Immature natural killer cell (primary cell): ENCODE measurements around the gene ANAPC1. TPM values are rescaled to one million over a fixed set of nuclear protein-coding genes. Genes with fewer than 3 reads are reported as not detected.
"Not testable (repeated sequence)": the region's sequence is repeated elsewhere in the genome, so short reads cannot be mapped to it uniquely, and the experiment has no call there.

Experiments used
- DNase-seq, 3 donors: peaks; one replicate each; pipeline ENCODE4 v3.0.0; 2022; ENCODE audit warnings: mixed read lengths in 1 of 3
- H3K27ac Mint-ChIP-seq, 6 donors: one replicate each; pipeline ENCODE4 v1.8.0; 2020; ENCODE audit warnings: mixed read lengths in 6 of 6, mild to moderate bottlenecking in 5 of 6, inconsistent platforms in 4 of 6, moderate library complexity in 3 of 6
- H3K27me3 Mint-ChIP-seq, 3 donors: one replicate each; pipeline ENCODE4 v1.8.0; 2020 to 2021; ENCODE audit warnings: low read depth in 3 of 3, mild to moderate bottlenecking in 3 of 3, mixed read lengths in 3 of 3, moderate library complexity in 3 of 3, inconsistent platforms in 1 of 3
- H3K36me3 Mint-ChIP-seq, 3 donors: one replicate each; pipeline ENCODE4 v1.8.0; 2020; ENCODE audit warnings: mixed read lengths in 3 of 3, inconsistent platforms in 2 of 3, mild to moderate bottlenecking in 2 of 3
- H3K4me1 Mint-ChIP-seq, 2 donors: one replicate each; pipeline ENCODE4 v1.8.0; 2020; ENCODE audit warnings: inconsistent platforms in 2 of 2, mild to moderate bottlenecking in 2 of 2, mixed read lengths in 2 of 2, moderate library complexity in 1 of 2
- H3K4me3 Mint-ChIP-seq, 5 donors: one replicate each; pipeline ENCODE4 v1.8.0; 2020; ENCODE audit warnings: mild to moderate bottlenecking in 5 of 5, mixed read lengths in 5 of 5, inconsistent platforms in 3 of 5, moderate library complexity in 3 of 5
- H3K9me3 Mint-ChIP-seq, 6 donors: one replicate each; pipeline ENCODE4 v1.8.0; 2020; ENCODE audit warnings: mild to moderate bottlenecking in 6 of 6, mixed read lengths in 6 of 6, inconsistent platforms in 4 of 6, moderate library complexity in 3 of 6
- polyA plus RNA-seq, 3 donors: library from polyadenylated mRNA; unstranded; fragments of 300-500 nt; fragmentation: Illumina TruSeq; gene quantifications; one replicate each; pipeline ENCODE4 v1.2.3, GENCODE V29; 2021

ANAPC1 gene
- polyA plus RNA-seq, 3 donors from 2014 or later = 9.0 to 20.8 (median 13.7) TPM

DNA sequence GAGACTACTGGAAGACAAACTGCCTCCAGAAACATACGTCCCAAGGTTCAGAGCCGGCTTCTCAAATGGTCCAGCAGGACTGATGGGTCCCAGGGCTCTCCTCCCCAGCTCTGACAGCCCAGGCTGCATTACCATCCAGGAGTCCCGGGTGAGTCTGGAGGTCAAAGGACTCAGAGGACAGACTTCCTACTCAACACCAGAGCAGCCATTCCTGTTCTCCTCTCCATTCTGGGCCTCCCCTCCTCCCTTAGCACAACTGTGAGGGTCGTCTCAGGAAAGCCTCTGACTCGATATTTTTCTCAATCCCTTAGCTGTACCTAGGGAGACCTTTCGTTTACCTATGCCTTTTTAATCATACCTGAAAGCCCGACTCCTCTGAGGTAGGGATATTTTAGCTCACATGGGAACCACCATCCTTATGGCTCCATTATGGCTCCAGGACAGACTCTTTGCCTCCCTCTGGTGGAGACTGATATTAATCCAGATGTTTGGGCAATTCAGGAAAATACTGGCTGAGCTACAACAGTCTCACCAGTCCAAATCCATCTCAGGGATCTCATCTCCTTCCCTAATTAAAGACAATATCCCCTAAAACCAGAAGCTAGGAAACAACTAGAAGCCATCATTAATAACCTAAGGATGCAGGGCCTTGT lies 70.9 kb downstream of the ANAPC1 start:
- not testable (repeated sequence) for H3K27ac Mint-ChIP-seq, H3K4me1 Mint-ChIP-seq, H3K9me3 Mint-ChIP-seq, H3K36me3 Mint-ChIP-seq, DNase-seq, H3K27me3 Mint-ChIP-seq, H3K4me3 Mint-ChIP-seq

DNA sequence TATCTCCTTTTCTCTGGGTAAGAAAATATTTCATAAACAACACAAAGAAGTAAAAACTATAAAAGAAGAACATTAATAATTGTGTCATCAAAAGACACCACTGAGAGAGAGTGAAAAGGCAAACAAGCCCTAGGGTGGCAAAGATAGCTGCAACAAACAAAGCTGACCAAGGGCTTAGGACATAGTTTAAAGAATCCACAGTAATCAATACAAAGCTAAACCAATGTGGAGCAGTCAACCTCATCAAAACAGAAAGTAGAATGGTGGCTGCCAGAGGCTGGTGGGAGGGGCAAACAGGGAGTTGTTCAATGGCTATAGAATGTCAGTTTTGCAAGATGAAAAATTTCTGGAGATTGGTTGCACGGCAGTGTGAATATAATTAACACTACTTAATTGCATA lies 93.4 kb downstream of the ANAPC1 start:
- not testable (repeated sequence) for H3K27me3 Mint-ChIP-seq, H3K9me3 Mint-ChIP-seq, H3K36me3 Mint-ChIP-seq, DNase-seq, H3K4me1 Mint-ChIP-seq, H3K27ac Mint-ChIP-seq, H3K4me3 Mint-ChIP-seq

DNA sequence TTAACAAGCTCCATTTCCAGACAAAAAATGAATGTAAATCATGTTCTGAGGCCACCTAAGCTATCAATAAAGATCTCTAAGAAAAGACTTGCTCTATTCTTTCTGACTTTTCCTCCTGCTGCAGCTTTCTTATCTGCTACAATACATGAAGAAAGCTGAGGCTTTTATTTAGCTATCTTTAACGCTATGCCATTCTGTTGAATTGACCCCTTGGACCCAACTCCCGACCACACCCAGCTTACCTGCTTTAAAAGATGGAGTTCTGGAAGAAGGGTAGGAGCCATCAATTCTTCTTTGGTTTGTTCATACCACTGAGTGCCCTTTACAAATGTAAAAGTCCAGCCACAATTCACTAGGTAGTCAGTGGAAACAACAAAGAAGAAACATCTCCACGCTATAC lies 99.9 kb downstream of the ANAPC1 start:
- H3K36me3 Mint-ChIP-seq, H3K9me3 Mint-ChIP-seq, H3K27me3 Mint-ChIP-seq, H3K27ac Mint-ChIP-seq, DNase-seq, H3K4me3 Mint-ChIP-seq, H3K4me1 Mint-ChIP-seq: not testable (repeated sequence)

DNA sequence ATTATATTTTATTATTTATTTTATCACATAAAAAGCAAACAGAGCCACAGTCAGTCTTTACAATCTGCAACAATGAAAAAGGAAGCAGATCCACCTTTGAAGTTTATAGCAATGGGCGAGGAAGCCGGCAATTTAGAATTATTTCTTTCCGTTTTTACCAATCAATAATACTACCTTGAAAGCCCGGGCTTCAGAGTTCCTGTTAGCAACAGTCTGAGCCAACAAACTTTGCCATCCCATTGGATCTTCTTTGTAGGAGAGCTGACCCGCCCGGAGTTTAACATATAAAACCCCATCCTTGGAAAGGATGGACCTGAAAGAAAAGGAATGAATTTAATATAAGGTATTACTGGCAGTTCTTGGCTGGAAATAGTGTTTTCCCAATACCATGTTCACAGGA lies 101.8 kb downstream of the ANAPC1 start:
- not testable (repeated sequence) for DNase-seq, H3K9me3 Mint-ChIP-seq, H3K4me1 Mint-ChIP-seq, H3K4me3 Mint-ChIP-seq, H3K27me3 Mint-ChIP-seq, H3K27ac Mint-ChIP-seq, H3K36me3 Mint-ChIP-seq

DNA sequence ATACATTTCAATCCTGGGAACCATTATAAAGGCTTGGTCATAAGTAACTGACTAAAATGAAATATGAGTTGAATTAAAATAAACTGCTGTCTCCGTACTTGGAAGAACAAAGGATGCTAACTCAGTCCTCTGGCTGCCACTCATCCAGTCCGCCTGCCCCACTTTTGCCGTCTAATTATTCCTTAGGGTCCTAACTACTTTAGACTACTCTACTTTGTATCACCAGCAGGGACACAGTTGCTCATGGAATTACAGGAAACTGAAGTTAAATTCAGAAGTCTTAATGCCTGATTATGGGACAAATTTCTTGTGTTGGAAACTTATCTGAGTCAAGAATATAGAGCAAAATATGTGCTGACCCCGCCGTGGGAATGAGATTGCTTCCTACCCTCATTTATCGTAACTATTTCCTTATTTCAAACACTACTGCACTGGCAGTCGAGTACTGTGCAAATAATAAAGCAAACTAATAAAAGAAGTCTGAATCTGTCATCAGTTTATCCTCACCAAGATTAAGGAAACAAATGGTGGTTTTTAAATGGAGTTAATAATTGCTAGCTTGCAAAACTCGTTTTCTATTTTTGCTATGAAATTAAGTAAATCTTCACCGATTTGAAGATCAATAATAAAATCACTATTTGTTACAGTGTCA lies 102.4 kb downstream of the ANAPC1 start:
- H3K27me3 Mint-ChIP-seq, H3K27ac Mint-ChIP-seq, H3K4me3 Mint-ChIP-seq, DNase-seq, H3K9me3 Mint-ChIP-seq, H3K4me1 Mint-ChIP-seq, H3K36me3 Mint-ChIP-seq: not testable (repeated sequence)

DNA sequence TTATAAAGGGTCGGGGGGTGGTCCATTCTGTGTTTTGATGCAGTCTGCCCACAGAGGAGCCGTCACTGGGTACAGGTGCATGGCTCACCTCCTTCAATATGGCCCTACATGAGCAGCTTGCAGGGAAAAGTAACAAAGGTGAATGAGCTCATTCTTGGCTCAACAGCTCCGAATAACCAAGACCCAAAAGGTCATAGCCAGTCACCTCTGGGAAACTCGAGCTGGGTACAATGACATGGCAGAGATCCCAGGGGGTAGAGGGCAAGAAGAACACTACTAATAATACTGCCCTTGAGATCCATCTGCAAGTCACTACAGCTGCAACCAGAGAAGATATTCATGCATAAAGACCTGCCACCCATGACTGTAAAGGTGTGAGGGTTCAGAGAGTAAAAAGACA lies 106.8 kb downstream of the ANAPC1 start:
- H3K4me1 Mint-ChIP-seq, H3K9me3 Mint-ChIP-seq, H3K4me3 Mint-ChIP-seq: not testable (repeated sequence)

DNA sequence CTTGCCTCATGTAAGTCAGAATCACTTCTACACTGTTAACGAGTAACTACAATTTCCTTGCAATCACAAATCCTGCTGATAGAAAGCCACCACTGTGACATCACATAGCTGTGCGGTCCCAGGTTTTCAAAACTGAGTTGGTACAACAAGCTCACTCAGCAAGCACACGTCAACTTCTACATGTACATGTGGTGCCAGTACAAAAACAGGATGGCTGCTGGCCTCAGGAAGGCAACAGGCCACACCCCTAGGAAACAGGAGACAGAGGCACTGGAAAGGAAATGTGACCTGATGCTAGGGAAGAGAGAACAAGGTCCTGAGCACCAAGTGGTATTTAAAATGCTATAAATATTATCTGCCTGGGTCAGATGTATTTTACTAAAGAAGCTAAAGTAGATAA lies 107.7 kb downstream of the ANAPC1 start:
- not testable (repeated sequence) for H3K4me3 Mint-ChIP-seq

More for the DNA sequence above, 106.8 kb downstream of the ANAPC1 start:
- peaks cover 0 to 10% (median 8%) of the 10 kb centered on the region in 3 donors for H3K36me3 Mint-ChIP-seq
- DNase-seq, H3K27me3 Mint-ChIP-seq, H3K27ac Mint-ChIP-seq: not testable (repeated sequence)

DNA sequence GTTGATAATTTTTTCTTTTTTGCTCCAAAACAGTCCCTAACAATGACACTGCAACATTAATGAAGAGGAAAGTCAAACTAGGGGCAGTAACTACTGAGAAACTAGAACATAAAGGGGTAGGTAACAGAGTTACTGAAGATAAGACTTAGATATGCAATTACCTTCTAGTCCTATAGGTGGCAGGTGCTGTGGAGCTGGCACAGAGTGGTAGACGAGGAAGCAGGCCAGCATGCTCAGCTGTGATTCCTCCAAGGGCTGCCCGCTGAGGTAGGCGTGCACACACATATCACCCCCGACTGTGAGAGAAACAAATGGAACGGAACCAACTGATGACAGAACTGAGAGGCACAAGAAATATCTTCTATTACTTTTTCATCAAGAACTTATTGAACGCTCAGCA lies 111.8 kb downstream of the ANAPC1 start:
- not testable (repeated sequence) for H3K9me3 Mint-ChIP-seq, H3K27ac Mint-ChIP-seq

More for the DNA sequence above, 107.7 kb downstream of the ANAPC1 start:
- H3K27me3 Mint-ChIP-seq, H3K27ac Mint-ChIP-seq, H3K4me1 Mint-ChIP-seq, H3K9me3 Mint-ChIP-seq, DNase-seq: not testable (repeated sequence)
- peaks cover 0 to 10% (median 8%) of the 10 kb centered on the region in 3 donors for H3K36me3 Mint-ChIP-seq

DNA sequence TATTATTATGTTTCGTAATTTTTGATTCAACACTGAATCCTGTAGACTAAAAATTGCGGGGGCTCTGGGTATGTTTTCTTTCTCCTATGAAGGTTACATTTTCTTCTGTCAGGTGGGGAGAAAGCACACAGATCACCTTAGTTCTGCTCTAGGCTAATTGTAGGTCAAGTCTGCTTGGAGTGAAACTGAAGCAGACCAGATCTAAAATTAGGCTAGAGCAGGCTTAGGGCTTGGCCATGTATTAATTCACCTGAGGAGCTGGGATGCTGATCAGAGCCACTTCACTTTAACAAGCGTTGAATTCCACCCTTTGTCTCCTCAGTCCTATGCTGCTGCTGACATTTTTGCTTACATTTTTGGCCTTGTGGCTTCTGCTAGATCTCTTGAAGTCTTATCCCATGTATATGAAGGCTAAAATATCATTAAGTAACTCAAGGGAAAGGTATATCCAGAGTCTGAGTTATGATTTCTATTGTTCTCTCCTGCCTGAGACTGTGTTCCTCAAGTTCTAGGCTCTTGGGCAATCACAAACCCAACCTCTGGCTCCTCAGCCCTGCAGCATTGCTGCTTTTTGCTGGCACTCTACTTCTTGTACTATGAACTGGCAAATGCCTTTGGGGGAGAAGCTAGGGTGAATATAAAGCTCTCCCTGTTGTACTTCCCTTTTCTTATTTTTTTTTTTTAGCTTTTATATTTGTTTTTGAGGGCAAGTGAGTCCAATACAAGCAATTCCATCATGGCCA lies 112.9 kb downstream of the ANAPC1 start:
- H3K4me3 Mint-ChIP-seq, H3K4me1 Mint-ChIP-seq, H3K36me3 Mint-ChIP-seq, H3K9me3 Mint-ChIP-seq, H3K27ac Mint-ChIP-seq, H3K27me3 Mint-ChIP-seq, DNase-seq: not testable (repeated sequence)

More for the DNA sequence above, 111.8 kb downstream of the ANAPC1 start:
- H3K4me3 Mint-ChIP-seq, DNase-seq, H3K4me1 Mint-ChIP-seq, H3K36me3 Mint-ChIP-seq, H3K27me3 Mint-ChIP-seq: not testable (repeated sequence)

DNA sequence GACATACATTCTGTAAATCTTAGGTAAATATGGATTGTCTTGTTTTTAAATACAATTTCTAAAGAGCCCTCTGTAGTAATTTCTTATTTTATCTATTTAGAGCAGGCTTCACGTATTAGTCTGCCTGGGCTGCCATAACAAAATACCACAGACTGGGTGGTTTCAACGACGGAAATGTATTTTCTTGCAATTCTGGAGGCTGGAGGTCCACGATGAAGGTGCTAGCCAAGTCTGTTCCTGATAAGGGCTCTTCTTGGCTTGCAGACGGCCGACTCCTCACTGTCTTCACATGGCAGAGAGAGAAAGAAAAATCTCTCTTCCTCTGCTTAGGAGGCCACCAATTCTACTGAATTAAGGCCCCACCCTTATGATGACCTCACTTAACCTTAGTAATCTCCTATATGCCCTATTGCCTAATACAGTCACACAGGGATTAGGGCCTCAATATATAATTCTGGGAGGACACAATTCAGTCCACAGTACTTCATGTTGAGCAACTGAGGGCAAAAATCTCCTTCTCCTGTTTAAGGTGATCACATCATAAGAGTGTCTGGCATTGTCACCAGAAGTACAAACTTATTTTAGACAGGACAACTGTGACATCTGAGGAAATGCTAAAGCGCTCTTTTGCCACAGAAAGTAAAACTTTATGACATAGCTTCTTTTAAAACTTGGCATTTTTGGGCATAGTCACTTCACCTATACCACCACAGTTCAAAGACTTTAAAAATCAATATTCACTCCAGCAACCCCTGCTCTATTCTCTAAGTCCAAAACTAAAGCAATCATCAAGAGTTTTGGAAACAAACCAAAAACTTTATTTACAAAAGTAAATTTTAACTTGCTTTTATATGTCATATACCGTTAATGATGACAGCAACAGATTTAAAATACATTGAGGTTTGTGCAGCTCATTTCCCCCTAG lies 115.5 kb downstream of the ANAPC1 start:
- not testable (repeated sequence) for H3K9me3 Mint-ChIP-seq, H3K27me3 Mint-ChIP-seq, H3K27ac Mint-ChIP-seq, DNase-seq, H3K36me3 Mint-ChIP-seq, H3K4me3 Mint-ChIP-seq, H3K4me1 Mint-ChIP-seq

DNA sequence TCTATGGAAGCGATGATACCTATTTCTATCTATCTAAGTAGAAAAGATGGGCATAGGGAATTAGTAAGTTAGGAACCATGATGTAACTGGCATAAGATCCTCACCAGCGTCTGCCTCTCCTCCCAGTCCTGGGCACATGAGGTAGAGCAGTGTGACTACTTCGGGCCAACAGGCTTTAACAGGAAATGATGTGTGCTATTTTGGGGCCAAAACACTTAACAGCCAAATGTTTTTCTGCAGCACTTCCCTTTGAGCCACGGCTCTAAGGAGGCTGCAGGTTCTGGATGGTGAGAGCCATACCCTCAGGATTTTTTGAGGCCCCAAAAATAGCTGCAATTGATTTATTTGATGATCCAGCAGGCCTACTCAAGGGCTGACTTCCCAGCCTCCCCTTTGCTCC lies 116.9 kb downstream of the ANAPC1 start:
- not testable (repeated sequence) for H3K4me3 Mint-ChIP-seq, DNase-seq, H3K9me3 Mint-ChIP-seq, H3K4me1 Mint-ChIP-seq, H3K27ac Mint-ChIP-seq, H3K36me3 Mint-ChIP-seq, H3K27me3 Mint-ChIP-seq

DNA sequence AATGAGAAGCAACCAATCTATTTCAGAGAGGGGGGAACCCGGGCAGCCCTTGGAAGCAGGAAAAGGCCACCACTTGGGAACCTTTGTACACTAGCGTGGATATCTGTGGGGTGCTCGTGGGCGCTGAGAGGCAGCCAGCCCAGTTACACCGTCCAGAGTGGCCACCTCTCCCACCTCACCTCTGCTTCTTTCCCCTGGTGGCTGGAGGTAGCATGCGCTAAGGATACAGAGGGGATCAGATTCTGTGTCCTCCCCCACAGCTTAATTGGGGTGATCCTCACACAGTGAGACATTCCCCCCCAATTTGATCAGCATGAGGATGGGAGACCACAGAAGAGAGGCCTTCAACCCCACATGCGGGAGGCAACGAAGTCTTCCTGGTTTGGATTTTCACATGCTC lies 117.7 kb downstream of the ANAPC1 start:
- H3K36me3 Mint-ChIP-seq, H3K27ac Mint-ChIP-seq, H3K4me1 Mint-ChIP-seq: not testable (repeated sequence)

DNA sequence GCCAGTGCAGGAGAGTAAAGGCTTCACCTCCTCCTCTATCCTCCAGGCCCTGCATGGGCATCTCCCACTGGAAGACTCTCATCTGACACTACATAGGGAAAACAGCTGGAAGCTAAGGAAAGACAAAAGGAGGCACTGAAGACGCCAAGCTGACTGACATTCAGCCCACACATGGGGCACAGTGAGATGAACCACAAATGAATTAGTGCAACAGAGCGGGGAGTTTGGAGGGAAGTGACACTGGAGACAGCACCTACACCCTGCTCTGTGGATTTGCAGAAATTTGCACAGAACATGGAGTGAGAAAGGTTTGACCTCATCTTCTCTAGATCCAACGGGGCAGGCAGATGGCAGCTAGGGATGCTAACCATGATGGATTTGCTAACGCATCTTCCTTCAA lies 119.8 kb downstream of the ANAPC1 start:
- H3K27me3 Mint-ChIP-seq, H3K4me3 Mint-ChIP-seq, H3K27ac Mint-ChIP-seq, H3K4me1 Mint-ChIP-seq, H3K36me3 Mint-ChIP-seq, DNase-seq: not testable (repeated sequence)
- peaks cover 0 to 11% (median 5%) of the 10 kb centered on the region in 6 donors for H3K9me3 Mint-ChIP-seq

More for the DNA sequence above, 117.7 kb downstream of the ANAPC1 start:
- H3K27me3 Mint-ChIP-seq, H3K4me3 Mint-ChIP-seq, DNase-seq: not testable (repeated sequence)
- H3K9me3 Mint-ChIP-seq = peaks cover 0 to 11% (median 5%) of the 10 kb centered on the region in 6 donors
